Anterior cingulate cortex (tissue), 58 donors: ENCODE results near the gene RADX.
"Not testable (repeated sequence)": the region's sequence is repeated elsewhere in the genome, so short reads cannot be mapped to it uniquely, and the experiment has no call there.

Experiments
- DNase-seq, 58 donors: peaks; one replicate each; lab custom pipeline; 2025; lab: John Stamatoyannopoulos, UW

Gene RADX

DNA sequence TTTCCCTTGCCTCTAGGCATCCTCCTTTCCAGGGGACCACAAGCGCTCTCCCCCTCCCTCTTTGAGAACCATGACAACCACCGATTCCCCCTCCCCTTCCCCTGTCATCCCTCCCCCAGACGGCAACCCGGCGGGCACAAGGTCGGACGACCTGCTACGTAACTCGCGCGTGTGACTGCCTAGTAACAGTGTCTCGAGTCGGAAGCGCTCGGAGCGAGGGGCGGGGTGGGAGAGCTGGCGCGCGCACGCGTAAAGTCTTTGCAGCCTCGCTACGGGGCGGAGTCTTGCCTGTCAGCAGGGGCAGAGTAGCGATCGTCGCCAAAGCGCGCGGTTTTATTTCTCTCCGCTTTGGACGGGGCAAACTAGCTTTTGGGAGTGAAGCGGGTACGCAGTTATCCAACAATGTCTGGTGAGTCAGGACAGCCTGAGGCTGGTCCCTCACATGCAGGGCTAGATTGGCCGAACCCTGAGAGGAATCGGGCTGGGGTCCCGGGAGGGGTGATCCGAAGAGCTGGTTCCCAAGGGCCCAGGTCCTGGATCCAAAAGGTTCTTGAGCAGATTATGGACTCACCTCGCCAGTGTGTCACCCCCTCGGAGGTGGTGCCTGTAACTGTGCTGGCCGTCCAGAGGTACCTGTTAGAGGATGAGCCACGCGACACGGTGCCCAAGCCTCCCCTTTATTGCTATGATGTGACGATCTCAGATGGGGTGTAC is at the start of gene RADX:
Gene RADX (plus strand): TSS at position 300 of the 714 bp plus-strand sequence. CDS start 103 bp downstream, at position 403.
- peak in 56 of 58 donors; percentile 3 to 87 (median 66) for DNase-seq

- DNase-seq, result no peak
Measured at GRCh38 chrX:106564986-106565385, 46.8 kb upstream of the RADX start.

DNA sequence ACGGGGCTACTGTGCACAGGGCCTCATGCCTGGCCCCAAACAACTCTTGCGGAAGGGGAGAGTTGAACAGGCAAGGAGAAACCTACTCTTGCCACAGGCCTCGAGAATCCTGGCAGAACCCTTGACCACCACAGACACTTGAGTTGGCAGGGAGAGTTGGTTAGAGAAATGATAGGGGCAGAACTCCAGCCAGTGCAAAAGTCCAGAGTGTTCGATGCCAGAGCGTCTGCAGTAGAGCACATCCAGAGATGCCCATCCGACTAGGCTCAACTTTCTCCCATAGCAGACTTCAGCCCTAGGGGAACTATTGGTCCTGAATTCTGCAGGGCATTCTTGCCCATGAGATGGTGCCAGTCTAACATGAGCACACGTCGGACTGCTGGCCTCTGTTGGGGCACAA is 45.4 kb upstream of the RADX start:
- no peak for DNase-seq

- no peak for DNase-seq
Measured at GRCh38 chrX:106581856-106582255, 29.9 kb upstream of the RADX start.

GRCh38 chrX:106585478-106585877 is 26.3 kb upstream of the RADX start:
- DNase-seq, result no peak

DNA sequence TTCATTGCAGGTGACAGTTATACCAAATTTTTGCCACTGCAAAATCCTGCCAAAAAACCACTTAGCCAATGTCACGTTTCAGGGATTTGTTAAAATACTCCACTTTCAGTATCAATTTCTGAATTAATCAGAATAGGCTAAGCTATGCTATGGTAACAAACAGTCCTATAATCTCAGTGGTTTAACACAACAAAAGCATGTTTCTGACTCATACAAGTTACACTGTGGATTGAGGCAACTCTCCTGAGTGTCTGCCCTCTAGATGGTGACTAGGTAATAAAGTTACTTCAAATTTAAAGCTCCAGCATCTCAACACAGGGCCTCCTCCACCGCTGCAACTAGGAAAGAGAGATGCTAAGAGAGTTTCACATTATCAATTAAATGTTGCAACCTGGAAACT is 23.0 kb upstream of the RADX start:
- no peak for DNase-seq

GRCh38 chrX:106599411-106599810 is 12.4 kb upstream of the RADX start:
- no peak for DNase-seq

- no peak for DNase-seq
Measured at GRCh38 chrX:106606571-106606970, 5.2 kb upstream of the RADX start.

DNA sequence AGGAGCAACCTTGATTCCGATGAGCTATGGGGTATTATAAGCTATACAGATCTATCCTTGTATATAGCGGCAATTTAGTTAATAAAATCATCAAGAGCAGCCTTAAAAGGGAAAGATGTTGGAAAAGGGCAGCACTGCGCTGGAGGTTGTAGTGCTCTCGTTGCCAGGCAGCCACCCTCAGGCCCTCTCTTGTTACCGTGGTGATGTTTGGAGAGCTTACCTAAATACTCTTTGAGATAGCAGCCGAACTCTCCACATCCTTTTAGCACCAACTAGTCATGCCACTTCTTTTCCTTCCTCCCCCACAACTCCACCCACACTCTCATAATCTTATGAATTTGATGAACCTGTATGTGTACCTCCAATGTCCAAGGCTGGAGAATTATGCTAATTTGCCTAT is 3.8 kb upstream of the RADX start:
- DNase-seq, result peak in 12 of 58 donors; percentile 0 to 8 (median 0)

GRCh38 chrX:106611317-106611678 is 480 bp upstream of the RADX start:
- DNase-seq, result no peak

GRCh38 chrX:106612393-106612763 is 600 bp downstream of the RADX start:
- DNase-seq, result peak in 2 of 58 donors; percentile 1 to 9

- peak in 1 of 58 donors; percentile 2 for DNase-seq
Measured at GRCh38 chrX:106613277-106613676, 1.5 kb downstream of the RADX start.

DNA sequence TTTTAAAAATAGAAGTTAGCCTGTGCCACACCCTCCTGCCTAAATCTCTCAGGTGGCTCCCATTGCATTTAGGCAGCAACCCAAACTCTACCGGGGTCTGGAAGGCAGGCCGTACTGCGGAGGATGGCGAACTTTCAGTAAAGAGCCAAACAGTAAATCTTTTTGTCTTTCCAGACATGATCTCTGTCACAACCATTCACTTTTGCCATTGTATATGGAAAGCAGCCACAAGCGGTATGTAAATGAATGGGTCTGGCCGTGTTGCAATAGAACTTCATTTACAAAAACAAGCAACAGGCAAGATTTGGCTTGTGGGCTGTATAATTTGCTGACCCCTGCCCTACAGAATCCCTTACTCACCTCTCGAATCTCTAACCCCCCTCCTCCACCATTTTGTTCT is 3.3 kb downstream of the RADX start:
- no peak for DNase-seq

DNA sequence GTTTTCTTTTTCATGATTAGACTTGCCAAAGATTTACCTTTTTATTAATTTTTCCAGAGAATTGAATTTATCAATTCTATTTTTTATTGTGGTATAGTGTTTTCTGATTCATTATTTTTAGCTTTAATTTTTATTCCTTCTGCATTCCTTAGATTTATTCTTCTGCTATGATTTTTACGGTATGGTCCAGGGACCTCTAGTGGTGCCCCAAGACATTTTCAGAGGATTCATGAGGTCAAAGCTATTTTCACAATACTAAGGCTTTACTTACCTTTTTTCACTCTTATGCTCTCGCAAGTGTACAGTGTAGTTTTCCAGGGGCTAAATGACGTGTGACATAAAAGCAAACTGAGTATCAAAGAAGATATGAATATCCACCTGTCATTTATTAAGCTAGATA is 8.0 kb downstream of the RADX start:
- no peak for DNase-seq

DNA sequence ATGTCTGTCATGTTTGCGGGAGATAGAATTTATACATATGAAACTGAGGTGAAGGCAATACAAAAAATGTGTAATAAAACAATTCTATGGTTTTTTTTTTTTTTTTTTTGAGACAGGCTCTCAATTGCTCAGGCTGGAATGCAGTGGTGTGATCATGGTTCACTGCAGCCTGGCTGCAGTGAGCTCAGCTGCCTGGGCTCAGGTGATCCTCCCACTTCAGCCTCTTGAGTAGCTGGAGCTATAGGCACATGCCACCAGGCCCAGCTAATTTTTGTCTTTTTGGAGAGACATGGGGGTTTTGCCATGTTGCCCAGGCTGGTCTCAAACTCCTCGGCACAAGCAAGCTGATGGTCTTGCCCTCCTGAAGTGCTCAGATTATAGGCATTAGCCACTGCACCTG is 10.1 kb downstream of the RADX start:
- DNase-seq, result no peak

- no peak for DNase-seq
Measured at GRCh38 chrX:106626789-106627188, 15.0 kb downstream of the RADX start.

DNA sequence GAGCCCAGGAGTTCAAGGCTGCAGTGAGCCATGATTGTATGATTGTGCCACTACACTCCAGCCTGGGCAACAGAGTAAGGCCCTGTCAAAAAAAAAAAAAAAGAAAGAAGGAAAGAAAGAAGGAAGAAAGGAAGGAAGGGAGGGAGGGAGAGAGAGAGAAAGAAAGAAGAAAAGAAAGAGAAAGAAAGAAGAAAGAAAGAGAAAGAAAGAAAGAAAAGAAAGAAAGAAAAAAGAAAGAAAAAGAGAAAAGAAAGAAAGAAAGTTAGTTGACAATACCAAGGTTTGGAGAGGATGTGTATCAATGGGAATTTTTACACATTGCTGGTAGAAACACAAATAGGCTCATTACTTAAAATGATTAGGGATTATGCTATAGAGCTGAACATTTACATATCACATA is 19.8 kb downstream of the RADX start:
- no peak for DNase-seq

GRCh38 chrX:106649523-106650428 is 38.0 kb downstream of the RADX start:
- DNase-seq, result no peak

- DNase-seq, result not testable (repeated sequence)
Measured at GRCh38 chrX:106653625-106654024, 41.8 kb downstream of the RADX start.

DNA sequence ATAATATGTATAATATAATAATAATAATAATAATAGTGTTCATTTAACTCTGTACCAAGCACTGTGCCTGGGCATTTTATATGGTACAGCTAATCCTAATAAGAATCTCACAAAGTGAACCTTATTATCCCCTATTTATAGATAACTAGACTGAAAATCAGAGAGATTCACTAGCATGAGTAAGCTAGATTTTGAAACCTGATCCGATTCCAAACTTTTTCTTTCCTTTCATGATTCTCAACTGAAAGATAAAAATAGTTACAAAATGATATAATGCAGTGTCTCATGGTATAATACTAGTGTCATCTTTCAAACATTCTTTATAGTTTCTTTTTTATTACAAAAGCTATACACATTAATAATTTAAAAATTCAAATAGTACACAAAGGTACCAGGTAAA is 58.9 kb downstream of the RADX start:
- no peak for DNase-seq

GRCh38 chrX:106672527-106672926 is 60.7 kb downstream of the RADX start:
- DNase-seq, result no peak

GRCh38 chrX:106680716-106681115 is 68.9 kb downstream of the RADX start:
- no peak for DNase-seq
